NCI-H1694 (cell line): ENCODE results near the gene AFAP1.
"Not testable (repeated sequence)": the region's sequence is repeated elsewhere in the genome, so short reads cannot be mapped to it uniquely, and the experiment has no call there.

ENCODE experiments used
- DNase-seq: peaks from one replicate; lab custom pipeline; 2025; lab: John Stamatoyannopoulos, UW

AFAP1 gene

DNA sequence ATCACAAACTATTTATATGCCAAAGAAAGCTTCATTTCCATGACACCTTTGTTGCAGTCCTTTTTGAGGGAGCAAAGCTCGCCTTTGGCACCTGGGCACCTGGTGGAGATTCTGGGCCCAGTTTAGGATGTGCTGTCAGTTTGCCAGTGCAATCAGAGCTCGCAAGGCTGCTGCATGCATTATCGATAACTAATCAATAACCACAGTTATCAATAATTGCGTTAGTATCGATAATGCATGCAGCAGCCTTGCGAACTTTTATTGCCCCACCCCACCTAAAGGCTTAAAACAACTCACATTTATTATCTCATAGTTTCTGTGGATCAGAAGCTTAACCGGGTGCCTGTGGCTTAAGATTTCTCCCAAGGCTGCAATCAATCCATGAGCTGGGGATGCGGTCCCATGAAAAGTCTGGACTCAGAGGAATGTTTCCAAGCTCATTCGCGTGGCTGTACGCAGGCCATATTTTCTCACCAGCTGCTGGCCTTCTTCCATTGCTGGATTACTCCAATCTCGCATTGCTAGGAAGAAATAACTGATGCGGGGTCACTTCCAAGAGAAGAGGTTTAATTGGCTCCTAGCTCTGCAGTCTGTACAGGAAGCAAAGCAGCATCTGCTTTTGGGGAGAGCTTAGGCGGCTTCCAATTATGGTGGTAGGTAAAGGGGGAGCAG is 6.2 kb upstream of the AFAP1 start:
- no peak for DNase-seq

DNA sequence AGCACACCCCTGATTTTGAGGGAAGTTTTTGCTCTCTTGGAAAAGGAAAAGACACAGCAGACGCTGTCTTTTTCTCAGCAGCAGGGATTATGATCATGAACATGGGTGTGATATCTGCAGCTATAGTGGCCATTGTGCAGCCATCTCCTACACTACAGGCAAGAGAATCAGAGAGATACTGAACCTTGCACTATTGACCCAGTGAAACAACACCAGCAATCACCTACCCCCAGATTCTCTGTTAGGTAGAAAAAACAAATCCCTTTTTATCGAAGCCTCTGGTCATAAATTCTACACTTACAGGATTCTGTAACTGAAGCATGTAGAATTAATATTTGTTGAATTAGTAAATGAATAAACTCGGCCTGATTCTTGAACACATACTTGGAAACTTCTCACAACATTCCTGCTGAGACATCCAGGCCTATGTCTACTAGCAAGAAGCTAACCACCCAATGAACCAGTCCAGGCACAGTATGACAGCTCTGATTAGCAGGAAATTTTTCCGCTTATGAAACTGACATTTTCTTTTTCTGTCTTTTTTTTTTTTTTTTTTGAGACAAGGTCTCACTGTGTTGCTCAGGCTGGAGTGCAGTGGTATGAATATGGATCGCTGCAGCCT is 5.0 kb upstream of the AFAP1 start:
- DNase-seq: no peak

- DNase-seq: not testable (repeated sequence)
These were observed 4.0 kb upstream of the AFAP1 start for GRCh38 chr4:7943688-7944087.

GRCh38 chr4:7943211-7943610 is 3.5 kb upstream of the AFAP1 start:
- DNase-seq: no peak

- no peak for DNase-seq
These were observed 2.4 kb upstream of the AFAP1 start for GRCh38 chr4:7941965-7942496.

DNA sequence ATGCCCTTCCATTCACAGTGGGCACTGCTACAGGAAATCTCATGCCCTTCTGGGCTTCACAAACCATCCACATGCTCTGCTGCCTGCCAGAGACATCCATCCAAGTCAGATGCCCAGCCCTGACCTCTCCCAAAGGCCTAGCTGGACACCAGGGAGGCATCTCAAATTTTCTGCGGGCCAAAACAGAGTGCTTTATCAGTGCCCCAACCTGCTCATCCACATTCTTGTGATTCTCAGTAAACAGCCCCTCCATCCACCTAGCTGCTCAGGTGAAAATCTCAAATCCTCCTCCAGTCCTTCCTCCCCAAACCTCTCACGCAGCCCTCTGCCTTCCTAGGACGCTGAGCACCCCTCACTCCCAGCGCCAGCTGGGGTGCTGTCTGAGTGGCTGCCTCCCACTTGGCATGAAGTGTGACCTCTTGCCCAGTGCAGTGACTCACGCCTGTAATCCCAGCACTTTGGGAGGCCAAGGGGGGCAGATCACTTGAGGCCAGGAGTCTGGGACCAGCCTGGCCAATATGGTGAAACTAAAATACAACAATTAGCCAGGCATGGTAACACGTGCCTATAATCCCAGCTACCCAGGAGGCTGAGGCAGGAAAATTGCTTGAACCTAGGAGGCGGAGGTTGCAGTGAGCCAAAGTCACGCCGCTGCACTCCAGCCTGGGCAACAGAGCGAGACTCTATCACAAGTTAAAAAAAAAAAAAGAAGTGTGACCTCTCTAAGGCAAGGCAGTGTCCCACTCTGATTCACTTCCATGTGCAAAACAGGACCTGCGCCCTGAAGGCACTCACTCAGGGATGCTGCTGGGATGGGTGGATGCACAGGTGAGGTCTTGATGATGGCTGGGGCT is 1.7 kb upstream of the AFAP1 start:
- no peak for DNase-seq

GRCh38 chr4:7938609-7939376 is 868 bp downstream of the AFAP1 start:
- DNase-seq: no peak

- no peak for DNase-seq
These were observed 1.4 kb downstream of the AFAP1 start for GRCh38 chr4:7938266-7938608.

- no peak for DNase-seq
These were observed 2.7 kb downstream of the AFAP1 start for GRCh38 chr4:7937006-7937405.

- DNase-seq: no peak
These were observed 5.8 kb downstream of the AFAP1 start for GRCh38 chr4:7933651-7934510.

GRCh38 chr4:7932287-7932686 is 7.4 kb downstream of the AFAP1 start:
- no peak for DNase-seq

DNA sequence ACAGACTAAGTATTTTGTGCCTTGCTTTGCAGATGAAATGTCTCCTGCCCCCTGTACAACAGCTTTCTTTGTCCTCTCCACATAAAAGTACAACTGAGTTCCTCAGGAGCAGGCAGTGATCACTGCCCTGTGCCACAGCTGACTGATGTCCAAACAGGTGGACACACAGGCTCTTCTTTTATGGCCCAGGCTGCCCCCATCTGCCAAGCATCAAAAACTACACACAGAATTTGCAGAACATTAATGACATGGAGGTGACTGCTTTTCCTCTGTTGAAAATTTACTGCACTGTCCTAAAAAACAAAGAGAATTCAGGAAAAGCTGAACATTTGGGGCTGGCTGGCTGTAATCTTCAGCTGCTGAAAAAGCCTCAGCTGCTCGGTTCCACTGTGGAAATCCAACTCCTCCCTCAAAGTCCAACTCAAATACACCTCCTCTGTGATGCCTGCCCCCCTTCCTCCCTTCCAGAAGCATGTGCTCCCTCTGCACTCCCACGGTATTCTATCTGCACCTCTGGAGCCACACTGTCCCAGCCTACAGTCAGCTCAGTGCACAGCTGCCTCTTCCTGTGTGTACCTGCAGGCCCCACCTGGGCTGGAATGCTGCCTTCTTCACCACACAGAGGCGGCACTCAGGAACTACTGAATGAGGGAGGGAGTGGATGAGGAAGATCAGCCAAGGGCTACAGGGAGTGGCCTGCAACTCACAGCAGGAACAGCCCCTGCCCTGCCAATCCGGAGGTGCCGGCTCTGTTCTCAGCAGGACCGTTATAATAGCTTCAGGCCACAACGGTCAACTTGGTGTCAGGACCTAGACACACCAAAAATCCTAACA is 10.3 kb downstream of the AFAP1 start:
- DNase-seq: no peak

GRCh38 chr4:7928711-7929110 is 10.9 kb downstream of the AFAP1 start:
- DNase-seq: no peak

DNA sequence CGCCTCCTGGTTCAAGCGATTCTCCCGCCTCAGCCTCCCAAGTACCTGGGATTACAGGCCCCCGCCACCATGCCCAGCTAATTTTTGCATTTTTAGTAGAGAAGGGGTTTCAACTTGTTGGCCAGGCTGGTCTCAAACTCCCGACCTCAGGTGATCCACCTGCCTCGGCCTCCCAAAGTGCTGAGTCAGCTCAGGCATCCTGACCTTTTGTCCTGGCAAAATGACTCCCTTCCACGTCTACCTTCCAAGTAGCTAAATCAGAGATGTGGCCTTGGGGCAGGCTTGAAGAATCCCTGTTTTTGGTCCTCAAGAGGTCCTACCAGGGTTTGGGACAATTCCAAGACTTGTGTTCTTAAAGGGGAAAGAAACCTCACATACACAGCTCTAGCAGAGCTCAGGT is 12.8 kb downstream of the AFAP1 start:
- no peak for DNase-seq

DNA sequence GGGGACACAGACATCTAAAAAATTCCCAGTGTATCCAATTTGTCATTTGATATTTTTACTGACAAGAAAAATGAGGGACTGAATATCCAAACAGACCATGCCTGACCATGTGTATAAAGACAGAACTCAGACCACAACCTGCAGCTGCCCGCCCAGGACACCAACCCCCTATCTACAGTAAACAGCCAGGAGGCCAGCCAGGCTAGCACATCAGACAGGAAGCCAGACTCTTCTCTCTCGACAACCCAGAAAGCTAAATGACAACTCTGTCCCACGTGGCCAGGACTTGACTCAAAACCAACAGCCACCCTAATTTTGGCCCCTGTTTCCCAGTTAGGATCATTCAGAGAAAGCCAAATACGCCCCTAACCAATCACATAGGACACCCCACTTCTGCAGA is 15.1 kb downstream of the AFAP1 start:
- no peak for DNase-seq

DNA sequence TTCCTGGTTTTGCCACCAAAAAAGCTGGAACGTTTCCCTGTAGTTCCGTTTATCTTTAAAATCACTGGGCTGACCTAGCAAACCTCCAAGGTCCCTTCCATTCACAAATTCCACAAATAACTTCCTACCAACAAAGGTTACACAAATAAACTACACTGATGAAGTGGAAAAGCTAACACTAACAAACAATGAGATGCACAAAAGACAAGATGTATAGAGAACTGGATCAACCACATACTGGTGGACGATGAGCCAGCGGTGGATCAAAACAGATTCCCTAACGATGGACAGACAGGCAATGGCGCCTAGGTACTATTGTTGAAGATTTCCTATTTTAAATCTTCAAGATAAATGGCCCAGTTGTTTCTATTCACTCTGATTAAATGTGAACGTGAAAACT is 15.5 kb downstream of the AFAP1 start:
- DNase-seq: no peak

- no peak for DNase-seq
These were observed 17.2 kb downstream of the AFAP1 start for GRCh38 chr4:7922466-7922865.

DNA sequence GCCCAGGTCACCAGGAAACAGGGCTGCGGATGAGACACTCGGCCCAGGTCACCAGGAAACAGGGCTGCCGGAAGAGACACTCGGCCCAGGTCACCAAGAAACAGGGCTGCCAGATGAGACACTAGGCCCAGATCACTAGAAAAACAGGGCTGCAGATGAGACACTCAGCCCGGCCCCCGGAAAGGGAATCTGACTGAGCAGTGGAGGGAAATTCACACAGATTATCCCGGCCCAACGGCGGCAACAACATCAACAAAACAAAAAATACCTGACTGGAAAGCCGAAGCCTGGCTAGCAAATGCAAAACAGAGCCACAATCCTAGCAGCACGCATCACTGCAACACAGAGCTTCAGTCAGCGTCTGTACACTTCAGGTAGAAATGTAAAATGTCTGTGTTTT is 20.7 kb downstream of the AFAP1 start:
- DNase-seq: no peak

- DNase-seq: not testable (repeated sequence)
These were observed 21.5 kb downstream of the AFAP1 start for GRCh38 chr4:7918187-7918586.

GRCh38 chr4:7917669-7918068 is 22.0 kb downstream of the AFAP1 start:
- DNase-seq: no peak
